ENCODE data around the gene SMARCB1. TPM values are rescaled to one million over a fixed set of nuclear protein-coding genes. Genes with fewer than 3 reads are reported as not detected.

The SMARCB1 gene
- total RNA-seq, 2 donors from 2014 or later, result 136 to 148 TPM

DNA sequence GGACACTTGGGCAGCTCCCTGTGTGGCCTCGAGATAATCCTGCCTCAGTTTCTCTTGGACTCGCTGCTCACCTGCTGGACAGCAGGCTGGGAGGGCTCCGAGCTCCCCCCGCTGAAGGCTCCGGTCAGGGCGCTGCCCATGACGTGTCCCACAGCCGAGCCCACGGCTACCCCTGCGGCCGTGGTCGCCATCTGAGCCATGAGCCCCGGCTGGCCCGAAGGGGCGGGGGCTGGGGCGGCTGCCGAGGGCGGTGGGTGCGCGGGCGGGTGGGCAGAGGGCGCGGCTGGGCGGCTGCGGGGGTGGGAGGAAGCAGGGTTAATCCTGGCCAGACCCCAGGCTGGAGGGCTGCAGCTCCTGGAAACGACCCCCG is 19.5 kb upstream of the SMARCB1 start:
- Histone ChIP-seq H3K4me3 (ENCODE audit: low read length) (peak overlapping the region; percentile 86), H3K27ac (ENCODE audit: low read depth, low read length) (no peak overlapping the region), H3K4me1 (ENCODE audit: control insufficient read depth, insufficient read depth, low read length) (peaks cover 3% of the 10 kb centered on the region), H3K36me3 (ENCODE audit: control insufficient read depth, insufficient read depth, low read length) (peaks cover 4% of the 10 kb centered on the region), H3K9ac (ENCODE audit: extremely low read depth, low read length, poor library complexity, severe bottlenecking) (peak overlapping the region; percentile 64), H3K27me3 (ENCODE audit: control insufficient read depth, insufficient read depth, low read length, poor library complexity, severe bottlenecking) (no peaks in the 10 kb centered on the region), H3K9me3 (ENCODE audit: control insufficient read depth, low read length) (no peaks in the 10 kb centered on the region)
- DNase-seq, result no peak
- no peaks in the 10 kb centered on the region for H3K9me3 Mint-ChIP-seq
- TF ChIP-seq, protein P1, sequence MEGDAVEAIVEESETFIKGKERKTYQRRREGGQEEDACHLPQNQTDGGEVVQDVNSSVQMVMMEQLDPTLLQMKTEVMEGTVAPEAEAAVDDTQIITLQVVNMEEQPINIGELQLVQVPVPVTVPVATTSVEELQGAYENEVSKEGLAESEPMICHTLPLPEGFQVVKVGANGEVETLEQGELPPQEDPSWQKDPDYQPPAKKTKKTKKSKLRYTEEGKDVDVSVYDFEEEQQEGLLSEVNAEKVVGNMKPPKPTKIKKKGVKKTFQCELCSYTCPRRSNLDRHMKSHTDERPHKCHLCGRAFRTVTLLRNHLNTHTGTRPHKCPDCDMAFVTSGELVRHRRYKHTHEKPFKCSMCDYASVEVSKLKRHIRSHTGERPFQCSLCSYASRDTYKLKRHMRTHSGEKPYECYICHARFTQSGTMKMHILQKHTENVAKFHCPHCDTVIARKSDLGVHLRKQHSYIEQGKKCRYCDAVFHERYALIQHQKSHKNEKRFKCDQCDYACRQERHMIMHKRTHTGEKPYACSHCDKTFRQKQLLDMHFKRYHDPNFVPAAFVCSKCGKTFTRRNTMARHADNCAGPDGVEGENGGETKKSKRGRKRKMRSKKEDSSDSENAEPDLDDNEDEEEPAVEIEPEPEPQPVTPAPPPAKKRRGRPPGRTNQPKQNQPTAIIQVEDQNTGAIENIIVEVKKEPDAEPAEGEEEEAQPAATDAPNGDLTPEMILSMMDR (conservative IDR thresholded peaks at IDR 0.05), result no peak
- peak overlapping the region; percentile 68 for H3K4me3 Mint-ChIP-seq
- WGBS, 2 experiments (ENCODE audit: insufficient coverage in 1 of 2, insufficient read length in 1 of 2), result 3 to 12% methylated on average over 6 to 22 of the region's 27 CpGs
- no peaks in the 10 kb centered on the region for H3K36me3 Mint-ChIP-seq (ENCODE audit: low read depth)
- H3K27me3 Mint-ChIP-seq (ENCODE audit: insufficient read depth), result peaks cover 14% of the 10 kb centered on the region
- peaks cover 15% of the 10 kb centered on the region for H3K4me1 Mint-ChIP-seq
- H3K27ac Mint-ChIP-seq, result peak overlapping the region; percentile 77

DNA sequence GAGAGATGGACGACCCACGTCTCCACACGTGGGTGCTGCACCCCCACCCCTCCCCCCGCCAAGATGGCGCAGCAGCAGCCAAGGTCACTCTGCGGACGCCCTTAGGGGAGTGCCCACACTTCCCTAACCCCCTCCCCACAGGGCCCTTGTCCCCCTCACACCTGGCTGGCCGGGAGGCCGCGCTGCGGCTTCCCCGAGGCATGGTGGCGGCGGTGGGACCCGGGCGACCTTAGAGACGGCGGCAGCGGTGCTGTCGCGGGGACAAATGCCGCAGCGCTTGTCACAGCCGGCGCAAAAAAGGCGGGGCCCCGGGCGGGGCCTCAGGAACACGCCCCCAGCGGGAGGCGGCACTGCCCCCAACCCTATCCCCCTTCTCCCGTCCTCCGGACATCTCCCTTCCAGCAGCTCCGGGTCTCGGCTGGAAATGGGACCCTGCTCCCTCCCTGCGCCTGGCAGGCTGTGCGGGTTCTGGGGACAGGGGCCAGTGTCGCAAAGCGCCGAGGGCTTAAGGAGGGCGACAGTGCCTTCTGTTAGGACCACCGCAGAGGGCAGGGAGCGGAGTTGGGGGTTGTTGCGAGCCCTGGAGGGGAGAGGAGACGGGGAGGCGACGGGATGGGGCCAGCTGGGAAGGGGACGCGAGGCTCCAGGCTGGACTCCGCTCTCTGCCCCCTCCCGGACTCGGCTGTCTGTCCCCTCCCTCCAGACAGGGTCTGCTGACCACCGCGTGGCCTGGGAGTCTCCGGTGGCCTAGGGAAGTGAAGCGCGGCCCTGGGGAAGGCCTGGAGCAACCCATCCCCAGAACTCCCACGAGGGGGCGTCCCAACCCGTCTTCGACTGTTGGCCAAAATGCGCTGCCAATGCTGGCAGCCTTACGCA is 18.9 kb upstream of the SMARCB1 start, which contains the start of gene CHCHD10:
CHCHD10 (minus strand) TSS at position 300 of the 876 bp plus-strand sequence; CDS start at position 202, 98 bp downstream.
- no peaks in the 10 kb centered on the region for H3K27me3 ChIP-seq (ENCODE audit: control insufficient read depth, insufficient read depth, low read length, poor library complexity, severe bottlenecking)
- peaks cover 3% of the 10 kb centered on the region for H3K4me1 ChIP-seq (ENCODE audit: control insufficient read depth, insufficient read depth, low read length)
- no peak within 1 kb of the TSS for H3K27ac ChIP-seq (ENCODE audit: low read depth, low read length)
- H3K36me3 ChIP-seq (ENCODE audit: control insufficient read depth, insufficient read depth, low read length), result peaks cover 4% of the 10 kb centered on the region
- peaks cover 14% of the 10 kb centered on the region for H3K4me1 Mint-ChIP-seq
- peaks cover 14% of the 10 kb centered on the region for H3K27me3 Mint-ChIP-seq (ENCODE audit: insufficient read depth)
- peak within 1 kb of the TSS; percentile 68 for H3K4me3 Mint-ChIP-seq
- no peaks in the 10 kb centered on the region for H3K9me3 Mint-ChIP-seq
- H3K9me3 ChIP-seq (ENCODE audit: control insufficient read depth, low read length), result no peaks in the 10 kb centered on the region
- H3K36me3 Mint-ChIP-seq (ENCODE audit: low read depth), result no peaks in the 10 kb centered on the region
- 2 to 7% methylated on average over 17 to 63 of the region's 63 CpGs for WGBS, 2 experiments (ENCODE audit: insufficient coverage in 1 of 2, insufficient read length in 1 of 2)
- H3K4me3 ChIP-seq (ENCODE audit: low read length), result peak within 1 kb of the TSS; percentile 86
- peak within 1 kb of the TSS; percentile 64 for H3K9ac ChIP-seq (ENCODE audit: extremely low read depth, low read length, poor library complexity, severe bottlenecking)
- peak; percentile 94 for DNase-seq
- H3K27ac Mint-ChIP-seq, result peak within 1 kb of the TSS; percentile 90
- TF ChIP-seq, protein P1 (conservative IDR thresholded peaks at IDR 0.05), result peak; percentile 94

DNA sequence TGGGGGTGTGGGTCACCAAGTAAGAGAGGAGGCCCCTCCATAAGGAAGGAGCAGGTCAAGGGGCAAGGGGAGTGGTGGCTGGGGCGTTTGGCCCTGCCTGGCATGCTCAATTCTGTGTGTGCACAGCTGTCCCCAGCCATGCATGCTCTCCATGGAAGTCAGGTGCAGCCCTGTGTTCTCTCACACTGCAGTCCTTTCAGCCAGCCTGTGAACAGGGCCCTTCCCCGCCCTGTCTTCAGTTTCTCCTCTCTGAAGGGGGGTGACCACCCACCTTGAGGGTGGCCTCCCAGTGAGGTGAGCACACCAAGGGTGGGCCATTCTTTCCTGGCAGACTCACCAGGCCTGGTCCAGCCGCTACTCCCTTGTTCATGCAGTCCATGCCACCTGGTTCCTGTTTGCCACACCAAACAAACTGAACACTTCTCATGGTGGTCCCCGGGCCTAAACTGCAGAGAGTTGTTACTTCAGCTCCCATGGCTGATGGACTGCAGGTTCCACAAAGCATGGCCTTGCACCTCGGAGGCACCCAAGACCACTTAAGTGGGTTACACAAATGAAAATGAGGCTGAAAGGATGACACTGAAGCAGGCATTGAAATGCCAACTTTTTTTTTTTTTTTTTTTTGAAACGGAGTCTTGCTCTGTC is 17.3 kb upstream of the SMARCB1 start:
- no peaks in the 10 kb centered on the region for H3K9me3 Mint-ChIP-seq
- peaks cover 4% of the 10 kb centered on the region for H3K36me3 ChIP-seq (ENCODE audit: control insufficient read depth, insufficient read depth, low read length)
- H3K27ac Mint-ChIP-seq, result no peak overlapping the region
- no peaks in the 10 kb centered on the region for H3K27me3 ChIP-seq (ENCODE audit: control insufficient read depth, insufficient read depth, low read length, poor library complexity, severe bottlenecking)
- peaks cover 16% of the 10 kb centered on the region for H3K4me1 Mint-ChIP-seq
- no peaks in the 10 kb centered on the region for H3K9me3 ChIP-seq (ENCODE audit: control insufficient read depth, low read length)
- no peak overlapping the region for H3K4me3 ChIP-seq (ENCODE audit: low read length)
- no peak overlapping the region for H3K27ac ChIP-seq (ENCODE audit: low read depth, low read length)
- peaks cover 5% of the 10 kb centered on the region for H3K4me1 ChIP-seq (ENCODE audit: control insufficient read depth, insufficient read depth, low read length)
- H3K4me3 Mint-ChIP-seq, result no peak overlapping the region
- no peak overlapping the region for H3K9ac ChIP-seq (ENCODE audit: extremely low read depth, low read length, poor library complexity, severe bottlenecking)
- DNase-seq, result no peak
- 86 to 88% methylated on average over 4 to 6 of the region's 6 CpGs for WGBS, 2 experiments (ENCODE audit: insufficient coverage in 1 of 2, insufficient read length in 1 of 2)
- TF ChIP-seq, protein P1 (conservative IDR thresholded peaks at IDR 0.05), result no peak
- H3K27me3 Mint-ChIP-seq (ENCODE audit: insufficient read depth), result peaks cover 26% of the 10 kb centered on the region
- H3K36me3 Mint-ChIP-seq (ENCODE audit: low read depth), result no peaks in the 10 kb centered on the region

Data from endodermal cell (in vitro differentiated cells).